ENCODE data around the gene GLUD2. TPM values are rescaled to one million over a fixed set of nuclear protein-coding genes. Genes with fewer than 3 reads are reported as not detected.

The GLUD2 gene
- total RNA-seq, 1 donor from 2014 or later, result 3.7 TPM

Other genes starting within 250 kb of the GLUD2 start
- not detected for gene CT47B1, start 171.7 kb upstream of the GLUD2 start, total RNA-seq
- not detected for gene CT47A11, start 110.5 kb upstream of the GLUD2 start, total RNA-seq
- gene CT47A10, start 105.6 kb upstream of the GLUD2 start, total RNA-seq, result not detected
- not detected for gene CT47A9, start 100.7 kb upstream of the GLUD2 start, total RNA-seq
- gene CT47A8, start 95.9 kb upstream of the GLUD2 start, total RNA-seq, result not detected
- gene CT47A7, start 91.0 kb upstream of the GLUD2 start, total RNA-seq, result not detected
- not detected for gene CT47A6, start 86.1 kb upstream of the GLUD2 start, total RNA-seq
- gene CT47A5, start 81.3 kb upstream of the GLUD2 start, total RNA-seq, result not detected
- gene CT47A4, start 76.4 kb upstream of the GLUD2 start, total RNA-seq, result not detected
- not detected for gene CT47A3, start 71.5 kb upstream of the GLUD2 start, total RNA-seq
- gene CT47A2, start 66.7 kb upstream of the GLUD2 start, total RNA-seq, result not detected
- gene CT47A1, start 61.9 kb upstream of the GLUD2 start, total RNA-seq, result not detected